C1 segment of cervical spinal cord (tissue), 14 donors: ENCODE data around the gene RTL10.
"Not testable (repeated sequence)": the region's sequence is repeated elsewhere in the genome, so short reads cannot be mapped to it uniquely, and the experiment has no call there.

ENCODE experiments used
- DNase-seq, 14 donors: peaks; one replicate each; lab custom pipeline; 2025; lab: John Stamatoyannopoulos, UW

Gene RTL10

GRCh38 chr22:19844377-19845053 lies 10.2 kb downstream of the RTL10 start:
- DNase-seq: peak in 10 of 14 donors; percentile 21 to 80 (median 54)

GRCh38 chr22:19843857-19844376 lies 10.8 kb downstream of the RTL10 start:
- DNase-seq: peak in 1 of 14 donors; percentile 15

- DNase-seq: no peak
Measured at GRCh38 chr22:19843107-19843856, 11.4 kb downstream of the RTL10 start.

- no peak for DNase-seq
Measured at GRCh38 chr22:19842393-19843106, 12.1 kb downstream of the RTL10 start.

- DNase-seq: no peak
Measured at GRCh38 chr22:19841641-19842392, 12.9 kb downstream of the RTL10 start.

GRCh38 chr22:19840955-19841640 lies 13.6 kb downstream of the RTL10 start:
- DNase-seq: no peak

GRCh38 chr22:19840059-19840458 lies 14.6 kb downstream of the RTL10 start:
- no peak for DNase-seq

- DNase-seq: no peak
Measured at GRCh38 chr22:19837915-19838314, 16.8 kb downstream of the RTL10 start.

GRCh38 chr22:19836512-19836911 lies 18.2 kb downstream of the RTL10 start:
- no peak for DNase-seq

- no peak for DNase-seq
Measured at GRCh38 chr22:19834599-19834998, 20.1 kb downstream of the RTL10 start.

- DNase-seq: not testable (repeated sequence)
Measured at GRCh38 chr22:19833327-19833726, 21.3 kb downstream of the RTL10 start.

- no peak for DNase-seq
Measured at GRCh38 chr22:19832476-19833108, 22.1 kb downstream of the RTL10 start.

- not testable (repeated sequence) for DNase-seq
Measured at GRCh38 chr22:19831979-19832378, 22.7 kb downstream of the RTL10 start.

GRCh38 chr22:19831016-19831415 lies 23.7 kb downstream of the RTL10 start:
- DNase-seq: no peak

GRCh38 chr22:19828035-19828401 lies 26.7 kb downstream of the RTL10 start:
- DNase-seq: no peak

GRCh38 chr22:19827341-19828034 lies 27.2 kb downstream of the RTL10 start:
- DNase-seq: no peak

- DNase-seq: no peak
Measured at GRCh38 chr22:19826619-19826950, 28.1 kb downstream of the RTL10 start.

GRCh38 chr22:19825904-19826618 lies 28.6 kb downstream of the RTL10 start:
- DNase-seq: no peak

- DNase-seq: no peak
Measured at GRCh38 chr22:19824926-19825339, 29.7 kb downstream of the RTL10 start.
